ENCODE measurements around the gene HHIPL2. TPM values are rescaled to one million over a fixed set of nuclear protein-coding genes. Genes with fewer than 3 reads are reported as not detected.

Gene HHIPL2
- total RNA-seq, 1 experiment from 2014 or later = 2.1 TPM

DNA sequence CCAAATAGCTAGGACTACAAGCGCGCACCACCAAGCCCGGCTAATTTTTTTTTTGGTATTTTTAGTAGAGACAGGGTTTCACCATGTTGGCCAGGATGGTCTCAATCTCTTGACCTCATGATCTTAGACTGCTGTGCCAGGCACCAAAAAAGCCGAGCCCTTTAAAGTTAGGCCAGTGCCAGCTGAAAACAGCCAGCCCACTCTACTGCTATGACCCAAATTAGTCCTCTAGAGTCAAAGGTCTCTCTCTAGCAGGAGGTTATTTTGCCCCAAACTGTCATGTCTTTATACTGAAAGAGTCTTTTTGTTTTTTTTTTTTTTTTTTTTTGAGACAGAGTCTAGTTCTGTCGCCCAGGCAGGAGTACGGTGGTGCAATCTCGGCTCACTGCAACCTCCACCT is 9.7 kb upstream of the HHIPL2 start:
- no TSS peak for BruUV-seq (replicated peaks)
- CTCF ChIA-PET = interaction anchor here (0.7 kb wide), 1 partner anchor 467 kb away, joined by 3 read pairs; no protein-coding TSS in a partner anchor
- Mint-ChIP-seq H3K9me3 (ENCODE audit: low read depth, unreplicated experiment) (no peaks in the 10 kb centered on the region), H3K4me3 (ENCODE audit: low read depth, unreplicated experiment) (no peak overlapping the region), H3K36me3 (ENCODE audit: insufficient read depth, unreplicated experiment) (peaks cover 11% of the 10 kb centered on the region), H3K27ac (ENCODE audit: unreplicated experiment) (no peak overlapping the region), H3K27me3 (ENCODE audit: unreplicated experiment) (no peaks in the 10 kb centered on the region), H3K4me1 (ENCODE audit: low read depth, unreplicated experiment) (no peaks in the 10 kb centered on the region)
- TF ChIP-seq, protein P1, sequence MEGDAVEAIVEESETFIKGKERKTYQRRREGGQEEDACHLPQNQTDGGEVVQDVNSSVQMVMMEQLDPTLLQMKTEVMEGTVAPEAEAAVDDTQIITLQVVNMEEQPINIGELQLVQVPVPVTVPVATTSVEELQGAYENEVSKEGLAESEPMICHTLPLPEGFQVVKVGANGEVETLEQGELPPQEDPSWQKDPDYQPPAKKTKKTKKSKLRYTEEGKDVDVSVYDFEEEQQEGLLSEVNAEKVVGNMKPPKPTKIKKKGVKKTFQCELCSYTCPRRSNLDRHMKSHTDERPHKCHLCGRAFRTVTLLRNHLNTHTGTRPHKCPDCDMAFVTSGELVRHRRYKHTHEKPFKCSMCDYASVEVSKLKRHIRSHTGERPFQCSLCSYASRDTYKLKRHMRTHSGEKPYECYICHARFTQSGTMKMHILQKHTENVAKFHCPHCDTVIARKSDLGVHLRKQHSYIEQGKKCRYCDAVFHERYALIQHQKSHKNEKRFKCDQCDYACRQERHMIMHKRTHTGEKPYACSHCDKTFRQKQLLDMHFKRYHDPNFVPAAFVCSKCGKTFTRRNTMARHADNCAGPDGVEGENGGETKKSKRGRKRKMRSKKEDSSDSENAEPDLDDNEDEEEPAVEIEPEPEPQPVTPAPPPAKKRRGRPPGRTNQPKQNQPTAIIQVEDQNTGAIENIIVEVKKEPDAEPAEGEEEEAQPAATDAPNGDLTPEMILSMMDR (IDR thresholded peaks at IDR 0.05; ENCODE audit: unreplicated experiment) = no peak
- intact Hi-C loops (cut with micrococcal nuclease; ENCODE audit: unreplicated experiment) = no loop called here
- DNase-seq = no peak

DNA sequence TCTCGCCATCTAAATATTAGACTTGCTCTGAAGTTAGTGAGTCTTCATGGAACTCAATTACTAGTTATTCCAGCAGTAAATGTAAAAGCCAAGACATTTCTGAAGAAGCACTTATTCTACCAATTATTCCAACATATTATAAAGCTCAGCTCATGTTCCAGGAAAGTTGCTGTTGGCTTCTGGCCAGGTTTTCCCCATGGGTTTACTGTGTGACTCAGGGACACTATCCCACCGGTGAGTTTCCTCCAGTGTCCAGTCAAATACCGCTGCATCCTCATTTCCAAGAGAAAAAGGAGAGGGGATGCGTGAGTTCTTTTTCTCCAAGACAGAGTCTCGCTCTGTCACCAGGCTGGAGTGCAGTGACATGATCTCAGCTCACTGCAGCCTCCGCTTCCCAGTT is 9.2 kb upstream of the HHIPL2 start:
- Mint-ChIP-seq H3K9me3 (ENCODE audit: low read depth, unreplicated experiment) (no peaks in the 10 kb centered on the region), H3K4me1 (ENCODE audit: low read depth, unreplicated experiment) (no peaks in the 10 kb centered on the region), H3K4me3 (ENCODE audit: low read depth, unreplicated experiment) (no peak overlapping the region), H3K27me3 (ENCODE audit: unreplicated experiment) (no peaks in the 10 kb centered on the region), H3K27ac (ENCODE audit: unreplicated experiment) (no peak overlapping the region), H3K36me3 (ENCODE audit: insufficient read depth, unreplicated experiment) (peaks cover 11% of the 10 kb centered on the region)
- TF ChIP-seq, protein P1 (IDR thresholded peaks at IDR 0.05; ENCODE audit: unreplicated experiment) = no peak
- no TSS peak for BruUV-seq (replicated peaks)
- CTCF ChIA-PET = interaction anchor here (0.7 kb wide), 1 partner anchor 466 kb away, joined by 3 read pairs; no protein-coding TSS in a partner anchor
- DNase-seq = no peak
- intact Hi-C loops (cut with micrococcal nuclease; ENCODE audit: unreplicated experiment) = no loop called here

DNA sequence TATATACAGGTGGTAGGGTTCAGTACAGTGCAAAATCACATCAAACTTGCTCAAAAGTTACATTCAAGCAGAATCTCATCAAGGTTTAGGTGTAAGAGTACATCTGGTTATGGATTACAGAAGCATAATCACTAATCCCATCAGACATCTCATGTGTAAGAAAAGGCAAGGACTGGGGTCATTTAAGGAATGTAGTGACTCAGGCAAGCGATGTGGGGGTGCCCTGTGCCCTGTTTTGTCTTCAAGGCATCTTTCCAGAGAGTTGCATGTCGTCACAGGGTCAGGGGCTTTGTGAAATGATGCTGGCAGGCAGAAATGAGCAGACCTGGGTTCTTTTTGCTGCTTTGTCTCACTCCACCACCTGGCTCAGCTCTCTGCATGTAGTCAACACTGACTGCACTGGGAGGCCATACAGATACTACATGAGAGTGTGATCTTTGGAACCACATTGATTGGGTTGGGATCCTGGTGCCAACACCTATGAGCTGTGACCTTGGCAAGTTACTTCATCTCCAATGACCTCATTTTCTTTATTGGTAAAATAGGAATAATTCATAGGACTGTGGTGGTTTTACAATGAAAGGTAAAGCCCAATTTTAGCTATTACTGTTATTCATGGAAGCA is 8.2 kb upstream of the HHIPL2 start:
- no TSS peak for BruUV-seq (replicated peaks)
- H3K27ac Mint-ChIP-seq (ENCODE audit: unreplicated experiment) = no peak overlapping the region
- CTCF ChIA-PET = interaction anchor here (0.6 kb wide), 1 partner anchor 18 kb away, joined by 3 read pairs; no protein-coding TSS in a partner anchor
- TF ChIP-seq, protein P1 (IDR thresholded peaks at IDR 0.05; ENCODE audit: unreplicated experiment) = no peak
- intact Hi-C loops (cut with micrococcal nuclease; ENCODE audit: unreplicated experiment) = no loop called here
- no peaks in the 10 kb centered on the region for H3K27me3 Mint-ChIP-seq (ENCODE audit: unreplicated experiment)
- DNase-seq = no peak
- no peaks in the 10 kb centered on the region for H3K9me3 Mint-ChIP-seq (ENCODE audit: low read depth, unreplicated experiment)
- peaks cover 11% of the 10 kb centered on the region for H3K36me3 Mint-ChIP-seq (ENCODE audit: insufficient read depth, unreplicated experiment)
- H3K4me1 Mint-ChIP-seq (ENCODE audit: low read depth, unreplicated experiment) = no peaks in the 10 kb centered on the region
- no peak overlapping the region for H3K4me3 Mint-ChIP-seq (ENCODE audit: low read depth, unreplicated experiment)

DNA sequence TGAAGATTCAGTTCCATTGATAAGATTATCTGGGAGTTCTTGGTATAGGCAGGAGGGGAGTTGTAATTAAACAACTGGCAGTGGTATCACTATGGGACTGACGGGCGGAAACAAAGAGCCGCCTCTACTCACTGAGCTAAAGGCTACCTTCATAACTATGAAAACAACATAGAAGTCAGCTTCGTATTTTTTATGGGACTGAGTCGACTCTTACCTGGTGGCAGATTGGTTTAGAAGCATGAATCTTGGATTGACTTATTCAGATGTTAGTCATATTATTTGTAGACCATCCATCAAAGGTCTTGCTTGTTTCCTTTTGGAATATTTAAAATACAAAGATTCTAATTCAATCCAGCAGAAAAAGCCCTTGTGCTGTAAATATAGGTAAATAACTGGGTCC is 6.3 kb upstream of the HHIPL2 start:
- TF ChIP-seq, protein P1 (IDR thresholded peaks at IDR 0.05; ENCODE audit: unreplicated experiment) = no peak
- BruUV-seq (replicated peaks) = no TSS peak
- H3K27ac Mint-ChIP-seq (ENCODE audit: unreplicated experiment) = no peak overlapping the region
- CTCF ChIA-PET = no interaction called here
- H3K4me1 Mint-ChIP-seq (ENCODE audit: low read depth, unreplicated experiment) = no peaks in the 10 kb centered on the region
- peaks cover 7% of the 10 kb centered on the region for H3K36me3 Mint-ChIP-seq (ENCODE audit: insufficient read depth, unreplicated experiment)
- H3K4me3 Mint-ChIP-seq (ENCODE audit: low read depth, unreplicated experiment) = no peak overlapping the region
- DNase-seq = no peak
- intact Hi-C loops (cut with micrococcal nuclease; ENCODE audit: unreplicated experiment) = no loop called here
- no peaks in the 10 kb centered on the region for H3K27me3 Mint-ChIP-seq (ENCODE audit: unreplicated experiment)
- no peaks in the 10 kb centered on the region for H3K9me3 Mint-ChIP-seq (ENCODE audit: low read depth, unreplicated experiment)

Data from Calu3 (cell line).